HepG2 (cell line): Measurements from ENCODE around the gene VAC14. TPM values are rescaled to one million over a fixed set of nuclear protein-coding genes. Genes with fewer than 3 reads are reported as not detected.

ENCODE experiments used
- CHCHD3 ChIP-seq: sonication (generic); formaldehyde crosslinking; IDR thresholded peaks from 2 replicates; pipeline ENCODE4 v1.8.0; 2022; ENCODE audit warnings: mild to moderate bottlenecking, missing genetic modification reagents, moderate library complexity
- GATA4 ChIP-seq: sonication (generic); IDR thresholded peaks from 2 replicates; pipeline ENCODE4 v1.6.1; 2016; ENCODE audit warnings: antibody characterized with exemption, low read depth, borderline replicate concordance
- KDM6A ChIP-seq: IDR thresholded peaks from 2 replicates; pipeline ENCODE4 v1.6.1; 2016; ENCODE audit warnings: low read depth
- MLXIP ChIP-seq: sonication (generic); formaldehyde crosslinking; IDR thresholded peaks from 2 replicates; pipeline ENCODE4 v1.9.0; 2021; ENCODE audit warnings: missing genetic modification reagents, borderline replicate concordance
- MTERF4 ChIP-seq: sonication (generic); formaldehyde crosslinking; IDR thresholded peaks from 2 replicates; pipeline ENCODE4 v1.8.0; 2023; ENCODE audit warnings: mild to moderate bottlenecking, missing genetic modification reagents
- MYNN ChIP-seq: sonication (generic); formaldehyde crosslinking; IDR thresholded peaks from 2 replicates; pipeline ENCODE4 v1.4.0; 2020; ENCODE audit warnings: mild to moderate bottlenecking, low read depth, missing genetic modification reagents
- NAIF1 ChIP-seq: sonication (generic); formaldehyde crosslinking; IDR thresholded peaks from 2 replicates; pipeline ENCODE4 v1.5.0; 2020; ENCODE audit warnings: mild to moderate bottlenecking, missing genetic modification reagents, borderline replicate concordance
- NCOA1 ChIP-seq: sonication (generic); formaldehyde crosslinking; IDR thresholded peaks from 2 replicates; pipeline ENCODE4 v1.9.0; 2021; ENCODE audit warnings: missing genetic modification reagents
- PRDM4 ChIP-seq: sonication (generic); formaldehyde crosslinking; IDR thresholded peaks from 2 replicates; pipeline ENCODE4 v1.9.0; 2021; ENCODE audit warnings: missing genetic modification reagents, borderline replicate concordance
- RFX1 ChIP-seq: fragments of 450-650 bp; IDR thresholded peaks from 2 replicates; pipeline ENCODE4 v1.6.1; 2017
- SIN3B ChIP-seq: fragments of 150-350 bp; IDR thresholded peaks from 2 replicates; pipeline ENCODE4 v1.6.1; 2014; ENCODE audit warnings: low read length
- ZBTB20 ChIP-seq: sonication (generic); formaldehyde crosslinking; IDR thresholded peaks from 2 replicates; pipeline ENCODE4 v1.8.1; 2023; ENCODE audit warnings: missing genetic modification reagents, low read depth, mild to moderate bottlenecking, borderline replicate concordance
- ZFP1 ChIP-seq: IDR thresholded peaks from 2 replicates; pipeline ENCODE4 v1.6.1; 2016
- ZFP36L1 ChIP-seq: sonication (generic); formaldehyde crosslinking; IDR thresholded peaks from 2 replicates; pipeline ENCODE4 v1.8.0; 2022; ENCODE audit warnings: mild to moderate bottlenecking, missing genetic modification reagents, moderate library complexity
- ZFP41 ChIP-seq: sonication (generic); formaldehyde crosslinking; IDR thresholded peaks from 2 replicates; pipeline ENCODE4 v1.4.0; 2020; ENCODE audit warnings: mild to moderate bottlenecking, missing genetic modification reagents, borderline replicate concordance
- ZFYVE20 ChIP-seq: sonication (generic); formaldehyde crosslinking; IDR thresholded peaks from 2 replicates; pipeline ENCODE4 v1.8.0; 2023; ENCODE audit warnings: low read depth, mild to moderate bottlenecking, moderate library complexity, missing genetic modification reagents, borderline replicate concordance
- ZKSCAN5 ChIP-seq: sonication (generic); formaldehyde crosslinking; IDR thresholded peaks from 2 replicates; pipeline ENCODE4 v1.5.1; 2020; ENCODE audit warnings: mild to moderate bottlenecking, missing genetic modification reagents
- ZNF20 ChIP-seq: sonication (generic); formaldehyde crosslinking; IDR thresholded peaks from 2 replicates; pipeline ENCODE4 v1.4.0; 2020; ENCODE audit warnings: mild to moderate bottlenecking, moderate library complexity, missing genetic modification reagents
- ZNF30 ChIP-seq: sonication (generic); formaldehyde crosslinking; IDR thresholded peaks from 2 replicates; pipeline ENCODE4 v1.5.0; 2020; ENCODE audit warnings: mild to moderate bottlenecking, missing genetic modification reagents
- ZNF44 ChIP-seq: sonication (generic); formaldehyde crosslinking; IDR thresholded peaks from 2 replicates; pipeline ENCODE4 v1.5.1; 2020; ENCODE audit warnings: mild to moderate bottlenecking, missing genetic modification reagents
- ZNF510 ChIP-seq: sonication (generic); formaldehyde crosslinking; IDR thresholded peaks from 2 replicates; pipeline ENCODE4 v1.4.0; 2020; ENCODE audit warnings: low read depth, mild to moderate bottlenecking, missing genetic modification reagents
- ZNF766 ChIP-seq: sonication (generic); formaldehyde crosslinking; IDR thresholded peaks from 2 replicates; pipeline ENCODE4 v1.5.0; 2020; ENCODE audit warnings: missing genetic modification reagents, borderline replicate concordance
- ZNF839 ChIP-seq: sonication (generic); formaldehyde crosslinking; IDR thresholded peaks from 2 replicates; pipeline ENCODE4 v1.4.0; 2020; ENCODE audit warnings: missing genetic modification reagents, mild to moderate bottlenecking, borderline replicate concordance
- ZNF879 ChIP-seq: sonication (generic); formaldehyde crosslinking; IDR thresholded peaks from 2 replicates; pipeline ENCODE4 v1.8.1; 2023; ENCODE audit warnings: missing genetic modification reagents
- polyA plus RNA-seq, 8 experiments: library from polyadenylated mRNA; depleted of rRNA in 3 of 8; stranded (reverse) in 7 of 8; unstranded in 1 of 8; fragments of >200 nt; fragmentation: Illumina TruSeq in 4 of 8; extraction: Trizol in 4 of 8; gene quantifications; 2 replicates each; pipeline versions ENCODE4 v1.2.1 to v1.2.3, GENCODE V29; 2011 to 2016; ENCODE audit warnings: low read depth in 4 of 8, missing spikeins in 1 of 8, mixed read lengths in 1 of 8; ENCODE audit not compliant: insufficient read depth in 1 of 8
- total RNA-seq, 5 experiments: library from RNA; depleted of rRNA; stranded (reverse); fragments of >200 nt; fragmentation: Illumina TruSeq; extraction: Trizol; gene quantifications; 2 replicates each; pipeline ENCODE4 v1.2.3, GENCODE V29; 2016; ENCODE audit warnings: low read depth in 1 of 5

The VAC14 gene
- total and polyA plus RNA-seq, 2 of the 13 experiments (the other 11 are each of a cell fraction or from before 2014, with no cell fraction given), result 23.5 to 24.6 TPM

GRCh38 chr16:70725024-70725911 lies 75.7 kb downstream of the VAC14 start (continued):
- TF ChIP-seq MTERF4 (CRISPR knock-in tag), result peak; percentile 80
- 0 out of 2 replicates have a peak, but pooled peaks have one; percentile 13 for TF ChIP-seq ZNF879 (CRISPR knock-in tag)
- no peak for TF ChIP-seq ZKSCAN5 (CRISPR knock-in tag)
- no peak; the same call in 1 of the 2 replicates for TF ChIP-seq ZFP36L1
- TF ChIP-seq ZNF839, result peak; percentile 86; the same call in 1 of the 2 replicates
- TF ChIP-seq MYNN (CRISPR knock-in tag), result peak; percentile 69; the same call in 1 of the 2 replicates
- no peak for TF ChIP-seq ZFP41 (CRISPR knock-in tag)
- peak; percentile 81; the same call in 1 of the 2 replicates for TF ChIP-seq ZNF766 (CRISPR knock-in tag)
- no peak for TF ChIP-seq SIN3B
- TF ChIP-seq RFX1, result no peak; the same call in 1 of the 2 replicates
- peak; percentile 48; the same call in 1 of the 2 replicates for TF ChIP-seq NAIF1 (CRISPR knock-in tag)
- TF ChIP-seq NCOA1 (CRISPR knock-in tag), result peak; percentile 78; the same call in 1 of the 2 replicates
- TF ChIP-seq KDM6A (CRISPR knock-in tag), result peak; percentile 82
- TF ChIP-seq ZNF44 (CRISPR knock-in tag), result peak; percentile 82; the same call in 1 of the 2 replicates
- no peak for TF ChIP-seq ZNF510
- no peak for TF ChIP-seq MLXIP (CRISPR knock-in tag)
- TF ChIP-seq ZBTB20 (CRISPR knock-in tag), result peak; percentile 58; the same call in 1 of the 2 replicates
- TF ChIP-seq GATA4, result peak; percentile 66; the same call in 1 of the 2 replicates
- TF ChIP-seq ZFYVE20 (CRISPR knock-in tag), result peak; percentile 68; the same call in 1 of the 2 replicates
- TF ChIP-seq CHCHD3 (CRISPR knock-in tag), result peak; percentile 59
- 0 out of 2 replicates have a peak, but pooled peaks have one; percentile 5 for TF ChIP-seq ZNF20 (CRISPR knock-in tag)
- TF ChIP-seq ZNF30, result 0 out of 2 replicates have a peak, but pooled peaks have one; percentile 15
- peak; percentile 91; the same call in 1 of the 2 replicates for TF ChIP-seq PRDM4 (CRISPR knock-in tag)
- TF ChIP-seq ZFP1 (CRISPR knock-in tag), result peak; percentile 47
